22Rv1 (cell line): ENCODE measurements around the gene TMEM200C.

Experiments used
- CTCF ChIP-seq: fragments of 450-650 bp; IDR thresholded peaks from 2 replicates; pipeline ENCODE4 v1.5.1; 2017; ENCODE audit warnings: mild to moderate bottlenecking
- ZFX ChIP-seq: fragments of 450-650 bp; IDR thresholded peaks from 2 replicates; pipeline ENCODE4 v1.6.1; 2017; ENCODE audit warnings: antibody characterized with exemption, borderline replicate concordance

- TF ChIP-seq CTCF (no peak), ZFX (no peak)
Measured at GRCh38 chr18:5939801-5940667, 44.7 kb upstream of the TMEM200C start.
